Activated effector memory CD4-positive, alpha-beta T cell treated with anti-CD3 and anti-CD28 coated beads, Interleukin-2, amount 50 U/mL, for 16 hours (primary cell): ENCODE results near the gene HOXB7.
A peak's percentile ranks its signal among the peaks of the same experiment; 100 is the strongest.

Source experiments
- DNase-seq: peaks from one replicate; pipeline ENCODE4 v3.0.0-alpha.2; 2020

Gene HOXB7

DNA sequence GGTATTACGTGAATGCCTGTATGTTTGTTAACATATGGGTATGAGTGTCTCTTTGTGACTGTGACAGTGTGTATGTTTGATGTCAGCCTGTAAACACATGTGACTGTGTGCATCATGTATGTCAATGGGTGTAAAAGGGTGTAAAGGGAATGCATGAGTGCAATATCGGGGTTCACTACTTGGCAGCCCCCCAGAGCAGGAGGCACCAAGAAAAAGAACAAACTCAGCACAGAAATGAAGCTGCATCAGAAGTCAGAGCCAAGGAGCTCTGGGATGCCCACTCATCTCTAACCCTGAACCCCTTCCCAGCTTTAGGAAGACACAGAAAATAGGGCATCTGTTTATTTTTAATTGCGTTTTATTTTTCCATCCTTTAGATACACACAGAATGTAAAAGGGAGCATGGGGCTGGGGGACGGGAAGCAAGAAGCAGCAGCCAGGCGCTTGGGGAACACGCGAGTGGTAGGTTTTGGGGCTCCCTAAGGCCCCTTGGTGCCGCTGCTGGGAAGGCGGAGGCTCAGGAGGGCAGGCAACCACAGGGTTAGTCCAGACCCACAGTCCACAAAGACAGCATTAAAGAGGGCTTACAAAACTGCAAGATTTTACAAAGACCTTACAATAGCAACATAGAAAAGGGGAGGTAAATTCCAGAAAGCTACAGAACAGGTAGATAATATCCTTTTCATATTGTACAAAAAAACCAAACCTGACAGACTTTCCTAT lies 3.8 kb downstream of the HOXB7 start:
- no peak for DNase-seq

DNA sequence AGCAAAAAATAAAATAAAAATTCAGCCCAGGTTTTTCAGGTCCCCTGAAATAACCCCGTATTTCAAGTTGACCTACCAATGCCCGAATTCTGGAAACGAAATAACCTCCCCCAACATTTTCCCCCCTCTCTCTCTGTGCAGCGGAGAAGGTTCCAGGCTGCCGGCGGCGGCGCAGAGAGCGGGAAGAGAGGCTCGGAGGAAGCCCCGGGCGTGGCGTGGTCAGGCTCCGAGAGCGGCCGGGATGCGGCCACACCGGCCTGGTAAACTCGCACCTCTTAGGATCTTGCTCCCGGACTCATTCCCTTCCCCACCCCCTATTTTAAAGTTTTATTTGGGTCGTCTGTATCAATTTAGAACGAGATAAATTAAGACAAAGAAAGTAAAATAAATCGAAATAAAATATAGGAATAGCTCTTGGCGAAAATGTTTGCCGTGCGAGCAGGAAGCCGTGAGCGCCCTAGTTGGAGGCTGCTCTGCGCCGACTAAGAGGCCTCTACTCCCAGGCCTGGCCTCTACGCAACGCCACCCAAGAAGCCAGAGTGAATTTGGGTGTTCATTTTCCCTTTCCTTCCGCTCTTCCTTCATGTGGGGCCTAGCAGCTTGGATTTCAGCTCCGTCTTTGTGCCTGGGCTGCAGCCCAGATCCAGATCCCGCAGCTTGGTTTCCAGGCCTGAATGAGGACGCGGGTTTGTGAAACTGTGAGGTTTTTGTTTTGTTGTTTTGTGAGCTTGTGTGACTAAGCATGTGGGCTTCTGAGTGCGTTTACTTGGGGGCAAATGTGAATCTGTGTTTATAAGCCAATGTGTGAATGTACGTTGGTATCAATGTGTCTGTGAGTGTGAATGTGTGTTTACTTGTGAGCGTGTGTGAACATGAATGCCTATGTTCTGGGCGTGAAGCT lies 4.6 kb downstream of the HOXB7 start:
- no peak for DNase-seq

DNA sequence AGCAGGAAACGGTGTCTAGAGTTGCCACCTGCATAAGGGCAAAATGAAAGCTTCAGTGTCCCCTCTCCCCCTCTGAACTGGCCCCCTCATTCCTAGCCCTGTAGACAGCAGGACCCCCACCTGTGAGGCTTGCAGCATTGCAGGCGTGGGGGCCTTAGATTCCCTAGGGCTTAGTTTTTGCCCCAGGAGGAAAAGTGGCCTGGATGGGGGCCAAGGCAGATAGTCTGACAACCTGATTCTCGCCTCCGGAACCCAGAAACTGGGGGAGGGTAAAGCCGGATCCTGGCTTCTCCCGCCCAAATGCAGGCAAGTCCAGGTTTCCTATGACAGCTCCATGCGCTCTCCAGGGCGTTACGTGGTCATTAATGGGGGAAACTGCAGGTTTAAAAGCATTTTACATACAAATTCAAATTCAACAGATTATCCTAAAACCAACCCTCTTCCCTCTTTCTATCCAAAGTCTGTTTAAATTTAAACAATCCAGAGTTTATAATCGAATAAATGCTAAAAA lies 5.4 kb downstream of the HOXB7 start:
- no peak for DNase-seq

DNA sequence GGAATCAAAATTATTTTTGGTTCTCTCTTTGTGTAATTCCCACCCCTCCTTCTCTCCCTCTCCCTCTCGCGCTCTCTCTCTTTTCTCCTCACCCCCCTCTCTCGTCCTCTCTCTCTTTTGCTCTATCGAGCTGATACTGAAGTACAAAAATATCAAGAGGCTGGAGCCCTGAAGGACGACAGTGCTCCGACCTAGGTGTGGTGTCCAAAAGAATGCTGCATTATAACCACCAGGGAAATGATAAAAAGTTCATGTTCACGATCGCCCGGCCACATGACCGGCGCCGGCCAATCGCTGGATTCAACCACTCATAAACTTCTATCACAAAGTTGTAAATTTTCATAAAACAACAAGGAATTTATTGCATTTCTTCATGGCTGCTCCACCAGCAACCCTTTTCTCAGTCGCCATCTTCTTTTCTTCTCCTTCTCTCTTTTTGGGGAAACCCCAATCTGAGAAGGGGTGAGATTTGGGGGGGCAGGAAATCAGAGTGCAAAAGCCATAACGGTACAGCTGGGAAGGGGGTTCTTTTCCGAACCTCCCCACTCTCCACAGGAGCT lies 6.0 kb downstream of the HOXB7 start, which contains the start of gene HOXB6:
HOXB6 (minus strand) TSS at position 217 of the 560 bp plus-strand sequence. CDS start 6,836 bp downstream, outside the sequence.
- no peak for DNase-seq

DNA sequence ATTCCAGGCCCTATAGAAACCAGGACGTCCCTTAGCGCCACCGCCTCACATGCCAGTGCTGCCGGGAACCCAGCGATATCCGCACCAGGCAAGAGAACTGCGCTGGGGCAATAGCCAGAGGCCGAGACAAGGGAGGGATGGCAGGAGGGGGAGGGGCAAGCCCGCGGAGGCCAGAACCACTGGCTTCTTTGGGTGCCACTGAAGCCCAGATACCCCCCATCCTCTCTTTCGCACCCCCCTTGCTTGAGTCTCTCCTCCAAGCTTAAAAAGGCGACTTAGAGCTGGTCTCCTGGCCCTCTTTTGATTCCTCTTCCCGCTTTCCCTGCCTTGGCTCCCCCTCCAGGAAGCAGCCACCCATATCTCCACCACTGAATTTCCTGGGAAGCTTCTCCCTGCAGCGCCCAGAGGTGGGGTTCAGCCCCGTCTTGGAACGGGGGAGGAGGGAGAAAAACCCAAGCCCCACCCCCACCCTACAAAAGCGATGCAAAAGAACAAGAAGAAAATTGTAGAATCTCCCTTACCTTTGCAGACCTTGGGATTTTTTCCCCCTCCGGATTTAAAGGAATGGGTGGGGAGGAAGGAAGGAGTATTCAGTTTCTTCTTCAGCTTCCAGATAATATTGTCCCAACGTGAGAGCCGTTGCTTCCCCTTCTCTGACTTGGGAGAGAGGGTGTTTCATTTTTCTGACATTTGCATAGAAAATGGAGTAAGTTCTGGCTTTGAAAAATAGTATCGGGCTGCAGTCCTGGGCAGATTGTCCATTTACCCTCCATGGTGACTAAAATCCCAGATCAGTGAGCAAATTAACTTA lies 6.7 kb downstream of the HOXB7 start:
- no peak for DNase-seq

DNA sequence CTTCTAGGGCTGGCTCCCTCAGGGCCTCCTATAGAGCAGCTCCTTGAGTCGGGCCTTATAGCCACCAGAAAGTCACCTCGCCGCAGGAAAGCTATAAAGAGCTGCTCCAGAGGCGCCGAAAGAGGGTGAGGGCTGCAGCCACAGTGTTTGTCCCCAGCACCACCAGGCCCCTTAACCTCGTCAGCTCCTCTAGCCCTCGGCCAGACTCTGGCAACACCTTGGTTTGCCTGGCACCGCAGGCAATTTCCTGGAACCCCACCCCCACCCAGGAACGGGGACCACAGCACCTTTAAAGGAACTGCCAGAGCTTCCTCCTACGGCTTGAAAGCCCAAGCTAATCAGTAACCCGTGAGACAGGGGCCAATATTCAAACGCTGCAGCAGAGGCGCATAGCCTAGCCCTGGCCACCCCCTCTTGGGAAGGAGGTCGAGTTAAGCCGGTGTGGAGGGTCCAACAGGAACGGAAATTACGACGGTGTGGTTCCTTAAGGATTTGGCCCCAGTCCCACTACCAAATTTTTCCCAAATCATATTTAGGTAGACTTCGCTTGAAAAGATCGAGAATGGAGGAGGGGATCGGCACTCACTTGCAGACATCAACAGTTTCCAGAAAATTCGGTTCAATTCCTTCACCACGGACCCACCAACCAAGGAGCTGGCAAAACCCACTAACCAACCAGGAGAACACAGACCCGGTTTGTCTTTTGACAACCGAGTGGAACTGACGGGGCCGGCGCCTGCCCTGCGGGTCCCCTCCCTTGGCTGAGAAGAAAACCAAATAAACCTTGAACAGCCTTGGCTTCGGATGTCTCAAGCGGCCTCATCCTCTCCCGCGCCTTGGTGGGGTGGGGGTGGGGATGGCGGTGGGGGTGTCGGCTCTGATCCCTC lies 9.0 kb downstream of the HOXB7 start:
- DNase-seq = no peak

DNA sequence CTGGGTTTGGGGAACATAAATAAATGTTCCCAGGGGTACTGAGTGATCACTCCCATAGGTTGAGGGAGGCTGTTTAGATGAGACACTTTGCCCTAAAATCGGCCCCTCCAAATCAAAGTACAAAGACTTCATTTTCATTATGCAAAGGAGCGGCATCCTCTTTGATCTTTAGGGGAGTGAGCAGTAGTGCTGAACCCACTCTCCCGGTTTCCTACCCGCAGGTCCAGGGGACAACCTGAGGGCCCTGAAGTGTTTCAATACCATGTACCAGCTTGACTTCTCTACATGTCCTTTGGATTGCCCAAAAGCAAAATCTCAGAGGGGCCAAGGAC lies 9.6 kb downstream of the HOXB7 start:
- DNase-seq = no peak

DNA sequence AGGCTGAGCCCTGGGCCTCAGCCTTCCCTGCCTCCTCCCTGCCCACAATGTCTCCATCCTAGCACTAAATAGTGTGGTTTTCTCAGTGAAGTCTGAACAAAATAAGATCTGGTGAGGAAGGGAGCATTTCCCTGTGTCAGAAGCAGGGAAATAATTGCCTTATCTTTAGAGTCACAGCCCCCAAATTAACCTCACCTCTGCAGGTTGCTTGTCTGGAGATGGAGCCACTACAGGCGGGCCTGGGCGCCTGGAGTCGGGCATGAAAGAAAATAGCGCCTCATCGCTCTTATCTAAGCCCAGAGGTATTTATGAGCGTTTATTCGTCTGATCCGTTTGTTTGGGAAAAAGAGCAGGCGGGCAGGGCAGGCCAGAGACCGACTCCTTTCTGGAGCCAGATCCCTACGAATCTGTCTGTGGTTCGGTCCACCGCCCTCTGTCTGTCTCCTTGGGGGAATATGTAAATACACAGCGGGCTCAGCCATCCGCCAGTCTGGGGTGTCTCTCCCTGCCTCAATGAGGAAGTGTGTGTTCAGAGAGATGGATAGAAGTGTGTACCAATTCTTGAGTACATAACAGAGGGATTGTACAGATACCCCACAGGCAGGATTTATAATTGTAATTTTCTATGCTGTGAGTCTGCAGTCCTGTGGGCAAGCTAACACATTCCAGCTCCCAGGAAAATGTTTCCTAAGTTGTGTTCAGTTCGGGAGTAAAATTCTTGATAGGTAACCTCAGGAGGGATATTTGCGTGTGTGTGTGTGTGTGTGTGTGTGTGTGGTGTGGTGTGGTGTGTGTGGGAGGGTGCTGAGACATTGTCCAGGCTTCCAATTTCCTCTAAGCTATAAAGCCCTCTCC lies 10.3 kb downstream of the HOXB7 start:
- DNase-seq = no peak

DNA sequence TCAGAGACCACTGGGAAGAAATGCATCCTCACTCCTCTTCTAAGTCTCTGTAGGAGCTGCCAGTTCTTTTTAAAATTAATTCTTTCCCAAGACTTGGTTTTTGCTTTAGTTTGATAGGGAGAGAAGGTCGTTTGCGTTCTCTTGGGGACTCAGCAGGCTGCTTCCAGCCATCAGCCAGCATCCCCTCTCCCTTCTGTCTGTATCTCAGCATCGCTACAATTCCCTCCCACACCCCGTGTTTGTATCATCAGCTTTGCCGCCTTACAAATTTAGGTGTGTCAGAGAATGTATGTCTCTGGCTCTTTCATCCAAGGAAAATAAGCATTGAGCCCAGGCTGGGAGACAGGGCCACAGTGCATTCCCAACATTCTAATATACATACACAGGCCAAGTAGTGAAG lies 11.5 kb downstream of the HOXB7 start:
- no peak for DNase-seq

DNA sequence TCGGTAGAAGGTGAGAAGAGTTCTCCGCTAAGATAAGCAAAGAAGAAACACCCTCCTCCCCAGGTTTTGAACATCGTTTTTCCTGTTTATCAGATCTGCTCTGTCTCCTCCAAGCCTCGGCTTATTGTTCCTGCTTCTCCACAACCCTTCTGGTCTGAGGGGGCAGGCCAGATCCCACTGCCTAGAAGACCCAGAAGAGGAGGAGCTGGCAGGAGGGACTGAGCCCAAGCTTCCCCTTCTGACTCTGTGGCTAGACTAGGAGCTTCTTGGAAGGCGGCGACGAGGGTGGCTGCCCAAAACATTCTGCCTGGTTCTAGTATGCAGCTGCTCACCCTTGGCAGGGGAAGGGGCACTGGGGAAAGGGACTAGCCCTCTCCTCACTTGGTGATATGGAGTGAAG lies 12.1 kb downstream of the HOXB7 start:
- no peak for DNase-seq

DNA sequence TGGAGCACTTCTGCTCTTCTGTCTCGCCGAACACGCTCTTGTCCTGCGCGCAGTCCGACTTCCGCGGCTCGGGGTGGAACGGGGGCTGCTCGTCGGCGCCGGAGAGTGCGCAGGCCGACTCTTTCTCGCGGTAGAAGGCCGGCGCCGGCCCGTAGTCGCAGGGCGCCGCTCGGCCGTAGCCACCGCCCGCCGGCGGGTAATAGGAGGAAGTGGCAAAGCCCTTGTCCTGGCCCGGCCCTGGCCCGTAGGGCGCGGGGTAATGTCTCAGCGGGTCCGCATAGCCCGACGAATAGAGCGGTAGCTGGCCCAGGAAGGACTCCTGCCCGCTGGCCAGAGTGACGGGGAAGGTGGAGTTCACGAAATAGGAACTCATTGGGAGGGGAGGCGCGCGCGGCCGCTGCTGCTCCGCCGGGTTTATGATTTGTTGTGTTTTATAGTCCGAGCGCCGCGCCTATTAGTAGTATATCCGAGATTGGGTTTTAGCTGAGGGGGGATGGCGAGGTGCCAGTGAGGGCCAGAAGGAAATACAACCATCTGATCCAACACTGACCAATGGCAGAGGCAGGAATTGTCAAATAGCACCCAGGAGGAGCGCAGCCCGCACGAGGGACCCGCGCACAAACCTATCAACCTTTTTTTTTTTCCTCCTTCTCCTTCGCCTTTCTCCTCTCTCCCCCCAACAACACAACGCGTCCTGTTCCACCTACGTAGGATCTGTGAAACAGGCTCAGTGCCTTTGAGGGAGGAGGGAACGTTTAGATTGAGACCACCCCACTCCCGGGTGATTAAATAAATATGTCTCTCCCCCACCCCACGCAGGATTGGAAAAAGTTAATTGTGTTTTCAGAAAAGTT lies 12.8 kb downstream of the HOXB7 start:
- no peak for DNase-seq

DNA sequence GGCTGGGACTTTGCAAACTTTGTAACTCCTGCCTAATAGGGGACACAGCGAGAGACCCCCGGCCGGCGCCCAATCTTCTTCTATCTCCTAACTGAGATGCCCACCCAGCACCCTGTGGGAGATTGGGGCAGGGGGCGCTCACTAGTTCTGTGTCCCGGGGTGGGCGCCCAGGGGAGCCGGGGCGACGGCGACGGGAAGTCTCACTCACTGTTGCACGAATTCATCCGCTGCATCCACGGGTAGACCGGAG lies 13.4 kb downstream of the HOXB7 start:
- peak; percentile 75 for DNase-seq

DNA sequence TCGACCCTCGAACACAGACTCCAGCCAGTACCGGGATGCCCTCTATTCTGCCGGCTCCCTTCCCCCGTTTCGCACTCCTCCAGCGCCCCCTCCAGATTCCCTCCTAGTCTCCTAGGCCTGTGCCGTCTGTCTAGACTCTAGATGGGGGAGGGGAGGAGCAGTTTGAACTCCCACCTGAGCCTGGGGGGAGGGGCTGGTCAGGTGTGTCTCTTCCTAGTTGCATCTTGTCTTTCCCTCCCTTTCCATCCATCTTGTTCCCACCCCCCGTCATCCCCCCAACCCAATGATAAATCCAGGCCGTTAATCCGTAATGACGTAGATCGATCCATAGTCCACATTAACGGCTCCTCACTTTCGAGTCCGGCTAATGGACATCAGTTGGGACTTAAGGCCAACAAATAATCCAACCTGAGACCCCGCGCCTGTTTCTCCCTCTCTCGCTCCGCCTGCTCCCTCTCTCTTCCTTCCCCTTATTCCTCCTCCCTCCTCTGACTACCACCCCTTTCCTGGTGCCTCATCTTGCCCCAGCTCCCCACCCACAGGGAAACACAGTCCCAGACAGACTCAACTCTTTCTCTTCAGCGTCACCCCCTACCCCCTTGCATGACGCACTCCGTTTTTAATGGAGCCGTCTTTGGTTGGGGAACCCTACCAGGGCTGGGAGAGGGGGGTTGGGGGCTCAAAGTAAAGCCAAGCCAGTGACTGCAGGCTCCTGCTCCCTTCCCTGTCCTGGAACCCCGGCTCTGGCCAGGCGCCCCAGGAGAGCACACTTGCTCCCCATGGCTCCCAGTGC lies 13.9 kb downstream of the HOXB7 start:
- DNase-seq = no peak

DNA sequence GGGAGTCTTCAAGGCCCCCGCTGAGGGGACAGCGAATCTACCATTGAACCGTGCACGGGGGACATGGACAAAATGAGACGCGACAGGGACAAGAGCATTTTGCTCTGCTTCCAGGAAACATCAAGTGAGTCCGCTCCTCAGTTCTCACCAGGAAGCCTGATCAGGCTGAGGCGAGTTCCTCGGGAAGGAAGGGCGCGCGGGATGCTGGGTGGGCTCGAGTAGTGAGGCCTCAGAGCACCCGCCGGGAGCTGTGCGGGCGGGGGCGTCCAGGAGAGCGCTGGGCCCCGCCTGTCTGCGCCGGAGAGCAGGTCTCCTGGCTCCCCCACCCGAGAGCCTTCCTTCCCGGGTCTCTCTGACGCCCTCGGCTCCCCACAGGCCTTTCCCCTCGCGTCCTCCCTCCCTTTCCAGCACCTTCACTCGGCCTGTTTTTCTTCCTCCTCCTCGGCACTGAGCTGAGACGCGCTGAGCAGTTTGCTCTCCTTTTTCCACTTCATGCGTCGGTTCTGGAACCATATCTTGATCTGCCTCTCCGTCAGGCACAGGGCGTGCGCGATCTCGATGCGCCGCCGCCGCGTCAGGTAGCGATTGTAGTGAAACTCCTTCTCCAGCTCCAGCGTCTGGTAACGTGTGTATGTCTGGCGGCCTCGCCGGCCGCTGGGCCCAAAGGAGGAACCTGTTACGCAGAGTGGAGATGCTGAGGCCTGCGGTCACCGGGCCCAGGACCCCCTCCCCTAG lies 14.7 kb downstream of the HOXB7 start:
- peak; percentile 78 for DNase-seq

DNA sequence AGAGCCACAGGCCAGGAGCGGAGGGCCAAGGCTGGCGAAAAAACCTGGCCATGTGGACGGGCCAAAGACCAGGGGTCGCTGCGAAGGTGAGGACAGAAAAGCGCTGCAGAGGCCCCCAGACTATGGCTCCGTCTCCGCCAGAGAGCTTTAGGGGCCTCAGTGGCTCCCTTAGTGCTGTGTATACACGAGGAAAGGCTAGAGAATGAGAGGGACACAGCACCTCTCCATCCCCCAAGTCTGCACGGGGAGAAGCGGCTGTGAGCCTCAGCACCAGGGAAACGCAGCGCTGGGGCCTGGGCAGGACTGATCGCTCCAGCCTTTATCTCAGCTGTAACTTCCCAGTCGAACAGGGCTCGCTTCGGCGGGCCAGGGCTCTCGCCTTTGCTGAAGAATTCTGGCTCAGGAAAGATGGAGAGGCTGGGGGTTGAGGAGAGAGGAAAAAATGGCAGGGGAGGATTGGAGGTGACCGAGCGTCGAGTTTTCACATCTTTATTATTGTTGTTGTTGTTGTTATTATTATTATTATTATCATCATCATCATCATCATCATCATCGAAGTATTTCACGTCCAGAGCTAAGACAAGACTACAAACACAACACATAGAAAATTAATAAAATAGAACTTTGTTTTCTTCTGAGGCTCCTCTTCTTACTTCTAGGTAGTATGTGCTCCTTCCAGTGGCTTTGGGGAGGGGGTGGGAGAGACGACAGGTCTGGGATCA lies 15.4 kb downstream of the HOXB7 start:
- no peak for DNase-seq

DNA sequence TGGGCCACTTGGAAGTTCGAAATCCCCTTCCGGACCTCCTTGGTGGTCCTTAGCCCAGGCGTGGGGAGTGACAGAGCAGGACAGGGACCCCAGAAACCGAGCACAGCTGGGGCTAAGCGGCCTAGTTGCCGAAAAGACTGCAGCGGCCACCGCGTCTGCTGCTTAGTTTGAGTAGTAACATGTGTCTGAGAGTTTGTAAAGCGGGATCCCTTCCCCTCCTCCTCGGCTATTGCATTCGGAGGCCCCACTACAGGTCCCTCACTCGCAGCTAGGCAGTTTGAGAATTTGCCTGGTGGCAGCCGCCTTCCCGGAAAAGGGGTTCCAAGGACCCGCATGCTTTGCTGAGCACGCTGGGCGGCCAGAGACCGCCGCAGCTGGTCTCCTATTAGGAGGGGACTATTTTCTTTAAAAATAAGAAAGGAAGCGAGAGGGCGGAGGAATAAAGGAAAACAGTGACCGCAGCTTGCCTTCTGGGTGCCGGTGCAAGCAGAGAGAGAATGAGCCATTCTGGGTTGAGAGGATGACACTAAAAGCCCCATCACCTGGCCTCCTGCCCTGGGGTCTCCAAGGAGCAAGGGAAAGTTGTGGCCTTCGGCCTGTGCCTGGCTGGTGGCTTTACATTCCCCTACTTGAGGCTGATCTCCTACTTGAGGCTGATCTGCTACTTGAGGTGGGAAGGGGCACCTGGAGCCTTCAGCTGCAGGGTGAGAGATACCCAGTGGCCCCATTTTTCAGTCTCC lies 16.1 kb downstream of the HOXB7 start:
- DNase-seq = no peak
